ENCODE measurements around the gene GIMAP8. TPM values are rescaled to one million over a fixed set of nuclear protein-coding genes. Genes with fewer than 3 reads are reported as not detected.

GIMAP8 gene
- polyA plus RNA-seq, 1 of the 3 experiments (the other 2 are of a cell fraction), result not detected

DNA sequence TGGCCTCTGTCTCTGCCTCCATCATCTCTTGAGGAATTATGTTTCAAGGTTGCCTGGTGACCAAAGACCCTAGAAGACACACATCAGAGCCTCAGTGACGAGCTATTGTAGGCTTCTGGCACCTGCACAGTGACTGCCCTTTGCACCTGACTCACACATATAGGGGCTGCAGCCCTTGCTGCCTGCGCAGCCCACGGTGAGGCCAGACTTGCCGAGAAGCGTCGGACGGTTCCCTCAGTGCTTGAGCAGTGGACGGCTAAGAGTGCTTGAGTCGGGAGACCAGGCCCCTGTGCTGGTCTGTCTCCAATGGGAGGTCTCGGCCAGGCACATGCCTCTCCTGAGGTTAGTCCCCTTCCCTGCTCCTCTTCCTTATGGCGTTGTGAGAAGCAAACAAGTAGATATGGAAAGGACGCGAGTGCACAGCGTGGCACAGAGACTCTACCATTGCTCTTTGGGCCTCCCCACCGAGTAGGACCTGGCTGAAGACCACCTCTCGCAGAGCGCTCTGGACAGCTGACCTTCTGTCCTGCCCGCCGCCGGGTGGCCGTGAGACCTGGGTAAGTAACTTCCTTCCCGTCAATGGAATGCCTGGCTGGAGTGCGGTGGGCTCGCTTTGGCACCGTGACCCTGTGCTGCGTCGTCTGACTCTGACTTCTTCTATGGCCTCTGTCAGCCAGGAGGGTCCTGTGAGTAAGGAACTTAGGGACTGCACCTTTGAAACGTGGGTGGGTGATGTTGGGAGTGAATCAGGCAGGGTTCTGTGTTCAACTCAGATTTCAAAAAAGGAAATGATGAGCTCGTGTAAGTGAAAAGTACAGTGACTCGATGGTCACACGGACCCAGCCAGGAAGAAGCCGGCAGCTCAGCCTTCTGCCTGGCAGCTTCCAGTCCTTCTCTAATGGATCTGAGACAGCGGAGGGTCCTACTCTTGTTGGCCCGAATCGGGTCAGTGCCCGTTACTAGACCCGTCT is 37.6 kb upstream of the GIMAP8 start:
- Histone ChIP-seq H3F3A (replicated peaks; ENCODE audit: insufficient read depth) (no peaks in the 10 kb centered on the region), H3K4me1 (ENCODE audit: control insufficient read depth in 1 of 2, insufficient read depth in 2 of 2, low read depth in 1 of 2, low read length in 1 of 2) (no peaks in the 10 kb centered on the region), H2AFZ (ENCODE audit: low read depth) (no peak overlapping the region), H3K4me2 (no peak overlapping the region), H3K36me3 (replicated peaks in 1 of 2; ENCODE audit: control insufficient read depth in 1 of 2, insufficient read depth in 2 of 2, low read length in 1 of 2) (peaks cover 0 to 6% of the 10 kb centered on the region in 2 experiments), H3K27me3 (ENCODE audit: insufficient read depth) (no peaks in the 10 kb centered on the region), H3K9me3 (no peaks in the 10 kb centered on the region), H3K9ac (no peak overlapping the region), H3K27ac (ENCODE audit: low read depth in 2 of 2, low read length in 1 of 2) (no peak overlapping the region), H3K4me3 (ENCODE audit: low read depth in 2 of 2, low read length in 1 of 2) (no peak overlapping the region), H4K20me1 (ENCODE audit: insufficient read depth) (no peaks in the 10 kb centered on the region), H3K79me2 (ENCODE audit: insufficient read depth) (no peaks in the 10 kb centered on the region), H3K9me2 (no peaks in the 10 kb centered on the region)
- ChIA-PET POLR2A (no interaction called here), CTCF (interaction anchor here (0.7 to 2.8 kb wide), 3 partner anchors 9 to 57 kb away, joined by 3 to 8 read pairs (median 5); no protein-coding TSS in a partner anchor)
- 81% methylated on average over 37 of the region's 37 CpGs for WGBS (ENCODE audit: low lambda C conversion rate)
- TF ChIP-seq TAF1 (IDR thresholded peaks at IDR 0.05; ENCODE audit: borderline replicate concordance, low read depth, low read length), result no peak
- TF ChIP-seq RCOR1 (IDR thresholded peaks at IDR 0.05; ENCODE audit: low read length), result no peak
- no peak for TF ChIP-seq ELF1 (IDR thresholded peaks at IDR 0.05)
- no peak for TF ChIP-seq POLR2AphosphoS5 (IDR thresholded peaks at IDR 0.05; ENCODE audit: low read depth, low read length)
- no peak for TF ChIP-seq FOSL2 (IDR thresholded peaks at IDR 0.05; ENCODE audit: borderline replicate concordance, low read depth)
- TF ChIP-seq, protein P1, sequence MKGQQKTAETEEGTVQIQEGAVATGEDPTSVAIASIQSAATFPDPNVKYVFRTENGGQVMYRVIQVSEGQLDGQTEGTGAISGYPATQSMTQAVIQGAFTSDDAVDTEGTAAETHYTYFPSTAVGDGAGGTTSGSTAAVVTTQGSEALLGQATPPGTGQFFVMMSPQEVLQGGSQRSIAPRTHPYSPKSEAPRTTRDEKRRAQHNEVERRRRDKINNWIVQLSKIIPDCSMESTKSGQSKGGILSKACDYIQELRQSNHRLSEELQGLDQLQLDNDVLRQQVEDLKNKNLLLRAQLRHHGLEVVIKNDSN (IDR thresholded peaks at IDR 0.05; ENCODE audit: borderline replicate concordance, low read depth), result no peak
- DNase-seq, result peak; percentile 10

DNA sequence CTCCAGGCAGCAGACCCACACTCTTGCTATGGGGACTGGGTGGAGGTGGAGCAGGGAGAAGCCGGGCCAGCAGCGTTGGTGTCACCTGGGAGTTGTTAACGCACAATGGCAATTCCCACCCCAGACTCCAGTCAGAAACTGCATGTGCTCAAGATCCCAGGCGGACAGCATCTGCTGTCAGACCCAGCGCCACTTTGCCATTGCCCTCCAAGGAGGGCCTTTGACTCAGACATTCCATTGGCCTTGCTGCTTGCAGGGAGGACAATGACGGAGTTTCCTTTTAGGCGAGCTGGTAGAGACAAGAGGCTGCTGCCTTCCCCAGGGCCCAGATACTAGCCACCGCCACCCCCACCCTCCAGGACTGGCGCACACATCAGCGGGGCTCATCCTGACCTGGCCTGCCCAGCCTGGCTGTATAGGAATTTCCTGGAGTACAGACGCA is 36.8 kb upstream of the GIMAP8 start:
- Histone ChIP-seq H3K4me3 (ENCODE audit: low read depth in 2 of 2, low read length in 1 of 2) (no peak overlapping the region), H3F3A (replicated peaks; ENCODE audit: insufficient read depth) (no peaks in the 10 kb centered on the region), H3K9me3 (no peaks in the 10 kb centered on the region), H3K27ac (ENCODE audit: low read depth in 2 of 2, low read length in 1 of 2) (no peak overlapping the region), H2AFZ (ENCODE audit: low read depth) (no peak overlapping the region), H4K20me1 (ENCODE audit: insufficient read depth) (no peaks in the 10 kb centered on the region), H3K4me2 (no peak overlapping the region), H3K4me1 (ENCODE audit: control insufficient read depth in 1 of 2, insufficient read depth in 2 of 2, low read depth in 1 of 2, low read length in 1 of 2) (no peaks in the 10 kb centered on the region), H3K79me2 (ENCODE audit: insufficient read depth) (no peaks in the 10 kb centered on the region), H3K27me3 (ENCODE audit: insufficient read depth) (no peaks in the 10 kb centered on the region), H3K9ac (no peak overlapping the region), H3K9me2 (no peaks in the 10 kb centered on the region), H3K36me3 (replicated peaks in 1 of 2; ENCODE audit: control insufficient read depth in 1 of 2, insufficient read depth in 2 of 2, low read length in 1 of 2) (peaks cover 0 to 4% of the 10 kb centered on the region in 2 experiments)
- 95% methylated on average over 11 of the region's 11 CpGs for WGBS (ENCODE audit: low lambda C conversion rate)
- POLR2A ChIA-PET, result no interaction called here
- TF ChIP-seq FOXM1 (IDR thresholded peaks at IDR 0.05; ENCODE audit: low read depth), result no peak
- TF ChIP-seq, protein P2, sequence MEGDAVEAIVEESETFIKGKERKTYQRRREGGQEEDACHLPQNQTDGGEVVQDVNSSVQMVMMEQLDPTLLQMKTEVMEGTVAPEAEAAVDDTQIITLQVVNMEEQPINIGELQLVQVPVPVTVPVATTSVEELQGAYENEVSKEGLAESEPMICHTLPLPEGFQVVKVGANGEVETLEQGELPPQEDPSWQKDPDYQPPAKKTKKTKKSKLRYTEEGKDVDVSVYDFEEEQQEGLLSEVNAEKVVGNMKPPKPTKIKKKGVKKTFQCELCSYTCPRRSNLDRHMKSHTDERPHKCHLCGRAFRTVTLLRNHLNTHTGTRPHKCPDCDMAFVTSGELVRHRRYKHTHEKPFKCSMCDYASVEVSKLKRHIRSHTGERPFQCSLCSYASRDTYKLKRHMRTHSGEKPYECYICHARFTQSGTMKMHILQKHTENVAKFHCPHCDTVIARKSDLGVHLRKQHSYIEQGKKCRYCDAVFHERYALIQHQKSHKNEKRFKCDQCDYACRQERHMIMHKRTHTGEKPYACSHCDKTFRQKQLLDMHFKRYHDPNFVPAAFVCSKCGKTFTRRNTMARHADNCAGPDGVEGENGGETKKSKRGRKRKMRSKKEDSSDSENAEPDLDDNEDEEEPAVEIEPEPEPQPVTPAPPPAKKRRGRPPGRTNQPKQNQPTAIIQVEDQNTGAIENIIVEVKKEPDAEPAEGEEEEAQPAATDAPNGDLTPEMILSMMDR (IDR thresholded peaks at IDR 0.05), result no peak
- no peak for TF ChIP-seq EP300 (IDR thresholded peaks at IDR 0.05; ENCODE audit: borderline replicate concordance in 1 of 2, low read depth in 1 of 2, low read length in 1 of 2)
- peak; percentile 20 for DNase-seq
- CTCF ChIA-PET, result interaction anchor here (0.7 to 2.8 kb wide), 3 partner anchors 8 to 58 kb away, joined by 3 to 8 read pairs (median 5); no protein-coding TSS in a partner anchor
